Neural crest cell (in vitro differentiated cells): Measurements from ENCODE around the gene ING5. TPM values are rescaled to one million over a fixed set of nuclear protein-coding genes. Genes with fewer than 3 reads are reported as not detected.

Experiments
- DNase-seq: peaks from one replicate; pipeline ENCODE4 v3.0.0; 2021; ENCODE audit warnings: low read depth, mixed read lengths, low spot score
- H3K27ac Mint-ChIP-seq: one replicate; pipeline ENCODE4 v1.8.0; 2021; ENCODE audit warnings: mild to moderate bottlenecking, mixed read lengths; ENCODE audit not compliant: unreplicated experiment
- H3K27me3 Mint-ChIP-seq: 2 replicates; pipeline ENCODE4 v1.8.0; 2021; ENCODE audit warnings: low read depth, mild to moderate bottlenecking, mixed read lengths
- H3K36me3 Mint-ChIP-seq: 2 replicates; pipeline ENCODE4 v1.8.0; 2021; ENCODE audit warnings: low read depth, mild to moderate bottlenecking, mixed read lengths
- H3K4me1 Mint-ChIP-seq: 2 replicates; pipeline ENCODE4 v1.8.0; 2021; ENCODE audit warnings: mixed read lengths
- H3K4me3 Mint-ChIP-seq: one replicate; pipeline ENCODE4 v1.8.0; 2021; ENCODE audit warnings: mild to moderate bottlenecking, mixed read lengths
- H3K9me3 Mint-ChIP-seq: 2 replicates; pipeline ENCODE4 v1.8.0; 2021; ENCODE audit warnings: mixed read lengths
- total RNA-seq: library from RNA; stranded (reverse); gene quantifications from 2 replicates; pipeline ENCODE4 v1.2.1, GENCODE V29; 2021
- TF ChIP-seq, protein P1 (sequence below): fragments of 200-600 bp; sonication (generic); conservative IDR thresholded peaks from 2 replicates; pipeline ENCODE4 v1.5.0; 2021; ENCODE audit warnings: antibody characterized with exemption, mild to moderate bottlenecking

The ING5 gene
- total RNA-seq, 1 donor from 2014 or later, result 61.9 TPM

DNA sequence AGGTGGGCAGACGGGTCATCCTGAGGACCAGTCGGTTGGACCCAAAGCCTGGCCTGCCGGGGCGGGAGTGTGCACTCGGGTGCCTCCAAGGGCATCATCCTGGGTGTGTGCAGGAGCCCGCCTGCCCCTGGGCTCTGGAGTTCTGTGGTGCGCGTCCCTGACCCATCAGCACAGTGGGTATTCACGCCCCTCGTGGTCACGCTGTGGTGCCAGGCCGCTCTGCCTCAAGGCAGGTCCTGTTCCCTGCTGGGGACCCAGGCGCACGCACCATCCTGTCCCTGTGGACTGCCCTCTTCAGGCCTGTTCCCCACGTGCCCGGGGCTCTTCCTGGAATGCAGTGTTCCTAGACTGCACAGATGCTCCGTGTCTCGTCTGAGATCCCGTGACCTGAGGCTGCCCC is 18.3 kb downstream of the ING5 start:
- TF ChIP-seq, protein P1, sequence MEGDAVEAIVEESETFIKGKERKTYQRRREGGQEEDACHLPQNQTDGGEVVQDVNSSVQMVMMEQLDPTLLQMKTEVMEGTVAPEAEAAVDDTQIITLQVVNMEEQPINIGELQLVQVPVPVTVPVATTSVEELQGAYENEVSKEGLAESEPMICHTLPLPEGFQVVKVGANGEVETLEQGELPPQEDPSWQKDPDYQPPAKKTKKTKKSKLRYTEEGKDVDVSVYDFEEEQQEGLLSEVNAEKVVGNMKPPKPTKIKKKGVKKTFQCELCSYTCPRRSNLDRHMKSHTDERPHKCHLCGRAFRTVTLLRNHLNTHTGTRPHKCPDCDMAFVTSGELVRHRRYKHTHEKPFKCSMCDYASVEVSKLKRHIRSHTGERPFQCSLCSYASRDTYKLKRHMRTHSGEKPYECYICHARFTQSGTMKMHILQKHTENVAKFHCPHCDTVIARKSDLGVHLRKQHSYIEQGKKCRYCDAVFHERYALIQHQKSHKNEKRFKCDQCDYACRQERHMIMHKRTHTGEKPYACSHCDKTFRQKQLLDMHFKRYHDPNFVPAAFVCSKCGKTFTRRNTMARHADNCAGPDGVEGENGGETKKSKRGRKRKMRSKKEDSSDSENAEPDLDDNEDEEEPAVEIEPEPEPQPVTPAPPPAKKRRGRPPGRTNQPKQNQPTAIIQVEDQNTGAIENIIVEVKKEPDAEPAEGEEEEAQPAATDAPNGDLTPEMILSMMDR, result no peak
- peaks cover 2% of the 10 kb centered on the region for H3K9me3 Mint-ChIP-seq
- no peaks in the 10 kb centered on the region for H3K27me3 Mint-ChIP-seq
- H3K4me1 Mint-ChIP-seq, result no peaks in the 10 kb centered on the region
- H3K4me3 Mint-ChIP-seq, result no peak overlapping the region
- H3K27ac Mint-ChIP-seq, result no peak overlapping the region
- H3K36me3 Mint-ChIP-seq, result peaks cover 51% of the 10 kb centered on the region
- no peak for DNase-seq

DNA sequence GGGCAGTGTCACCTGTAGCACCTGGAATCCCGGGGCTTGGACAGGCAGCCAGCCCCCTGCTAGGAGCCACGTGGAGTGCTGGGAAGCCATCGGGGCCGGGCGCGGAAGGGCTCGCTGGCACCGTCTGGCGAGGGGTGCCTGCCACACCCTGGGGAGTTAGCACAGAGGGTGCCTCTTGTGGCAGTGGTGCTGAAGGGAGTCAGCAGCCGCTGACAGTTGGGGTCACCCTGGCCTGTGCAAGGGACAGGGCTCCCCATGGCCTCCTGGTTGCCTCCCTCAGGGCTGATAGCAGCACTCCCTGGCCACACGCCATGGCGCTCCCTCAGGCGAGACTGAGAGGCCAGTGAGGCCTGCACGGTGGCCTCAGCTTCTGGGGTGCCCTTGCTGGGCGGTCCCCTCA is 18.7 kb downstream of the ING5 start:
- no peak for DNase-seq
- H3K36me3 Mint-ChIP-seq, result peaks cover 52% of the 10 kb centered on the region
- H3K4me1 Mint-ChIP-seq, result no peaks in the 10 kb centered on the region
- H3K27me3 Mint-ChIP-seq, result no peaks in the 10 kb centered on the region
- H3K4me3 Mint-ChIP-seq, result no peak overlapping the region
- peaks cover 2% of the 10 kb centered on the region for H3K9me3 Mint-ChIP-seq
- H3K27ac Mint-ChIP-seq, result no peak overlapping the region
- TF ChIP-seq, protein P1, result no peak

DNA sequence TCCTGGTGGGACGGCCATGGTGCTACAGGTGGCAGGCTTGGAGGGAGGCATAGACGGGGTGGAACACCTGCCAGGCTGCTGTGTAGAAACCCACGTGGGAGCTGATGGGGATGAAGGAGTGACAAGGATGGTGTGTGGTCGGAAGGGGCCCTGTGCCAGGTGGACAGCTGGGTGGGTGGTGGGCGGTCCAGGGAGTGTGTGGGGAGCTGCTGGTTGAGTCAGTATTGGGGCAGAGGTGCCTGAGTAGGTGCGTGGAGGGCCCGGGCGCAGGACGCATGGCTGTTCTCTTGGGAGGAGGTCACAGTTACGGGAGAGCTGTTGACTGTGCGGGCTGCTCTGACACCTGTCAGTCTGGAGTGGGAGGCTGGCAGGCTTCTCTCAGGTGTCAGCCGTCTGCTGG is 20.0 kb downstream of the ING5 start:
- Mint-ChIP-seq H3K36me3 (peaks cover 53% of the 10 kb centered on the region), H3K4me1 (no peaks in the 10 kb centered on the region), H3K27ac (no peak overlapping the region), H3K4me3 (no peak overlapping the region), H3K9me3 (peaks cover 2% of the 10 kb centered on the region), H3K27me3 (no peaks in the 10 kb centered on the region)
- DNase-seq, result no peak
- TF ChIP-seq, protein P1, result no peak

DNA sequence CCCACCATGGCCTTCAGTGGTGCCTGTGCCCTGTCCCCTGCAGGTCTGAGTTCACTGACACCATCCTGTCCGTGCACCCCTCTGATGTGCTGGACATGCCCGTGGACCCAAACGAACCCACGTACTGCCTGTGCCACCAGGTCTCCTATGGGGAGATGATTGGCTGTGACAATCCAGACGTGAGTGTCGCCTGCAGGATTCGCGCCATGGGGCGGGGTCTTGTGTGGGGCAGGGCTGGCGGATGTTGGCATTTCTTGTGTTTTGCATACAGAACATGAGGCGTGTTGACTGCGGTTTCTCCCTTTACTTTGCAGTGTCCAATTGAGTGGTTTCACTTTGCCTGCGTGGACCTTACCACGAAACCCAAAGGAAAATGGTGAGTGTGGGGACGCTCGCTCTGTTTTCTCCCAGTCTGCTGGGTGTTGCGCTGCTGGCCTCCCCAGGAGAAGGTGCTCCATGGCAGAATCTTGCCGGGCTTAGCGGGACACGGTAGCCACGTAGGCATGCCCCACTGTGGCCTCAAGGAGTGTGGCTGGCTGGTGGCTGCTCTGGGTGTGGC is 21.1 kb downstream of the ING5 start:
- Mint-ChIP-seq H3K36me3 (peaks cover 51% of the 10 kb centered on the region), H3K27ac (no peak overlapping the region), H3K9me3 (peaks cover 2% of the 10 kb centered on the region)

DNA sequence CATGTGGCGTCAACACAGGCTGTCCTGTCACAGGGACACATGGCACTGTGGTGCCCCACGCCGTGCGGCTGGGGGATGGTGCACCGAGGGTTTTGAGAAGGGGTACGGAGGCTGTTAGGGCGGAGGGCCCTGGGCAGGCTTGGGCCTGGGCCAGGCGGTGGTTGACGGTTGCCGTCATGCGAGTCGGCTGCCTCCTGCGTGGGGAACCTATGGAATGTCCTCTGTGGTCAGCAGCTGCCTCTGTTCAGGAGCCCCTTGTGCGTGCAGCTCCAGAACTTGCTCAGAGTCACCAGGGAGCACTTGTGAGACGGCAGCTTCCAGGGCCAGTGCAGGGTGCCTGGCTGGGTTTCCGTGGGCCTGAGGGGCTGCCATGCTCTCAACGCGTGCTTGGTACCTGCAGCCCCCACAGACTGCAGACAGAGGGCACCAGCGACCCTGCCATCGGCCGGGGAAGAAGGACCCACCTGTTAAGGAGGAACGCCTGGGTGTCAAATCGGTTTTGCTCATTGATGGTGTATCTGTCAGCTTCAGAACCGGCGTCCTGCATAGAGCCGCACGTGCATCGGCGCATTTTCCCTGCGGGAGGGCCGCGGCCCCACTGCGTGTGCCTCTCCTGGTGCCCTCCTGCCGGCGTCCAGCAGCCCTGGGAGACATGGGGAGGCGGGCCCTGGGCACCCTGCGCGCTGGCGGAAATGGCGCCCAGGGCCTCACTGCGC is 22.6 kb downstream of the ING5 start:
- H3K36me3 Mint-ChIP-seq, result peaks cover 48% of the 10 kb centered on the region
- H3K9me3 Mint-ChIP-seq, result peaks cover 2% of the 10 kb centered on the region
- no peak overlapping the region for H3K4me3 Mint-ChIP-seq
- no peaks in the 10 kb centered on the region for H3K27me3 Mint-ChIP-seq
- TF ChIP-seq, protein P1, result no peak
- H3K27ac Mint-ChIP-seq, result no peak overlapping the region
- no peaks in the 10 kb centered on the region for H3K4me1 Mint-ChIP-seq
- no peak for DNase-seq

More for the DNA sequence above, 21.1 kb downstream of the ING5 start:
- Mint-ChIP-seq H3K27me3 (no peaks in the 10 kb centered on the region), H3K4me1 (no peaks in the 10 kb centered on the region), H3K4me3 (no peak overlapping the region)
- DNase-seq, result no peak
- TF ChIP-seq, protein P1, result no peak
